Activated CD4-positive, alpha-beta T cell treated with anti-CD3 and anti-CD28 coated beads for 36 hours (primary cell): Measurements from ENCODE around the gene MTERF2. TPM values are rescaled to one million over a fixed set of nuclear protein-coding genes. Genes with fewer than 3 reads are reported as not detected.

Source experiments
- ATAC-seq: fragments of 200-7000 bp; cut with Tn5 transposase; one replicate; pipeline ENCODE4 v1.10.0; 2021; ENCODE audit warnings: mild to moderate bottlenecking, moderate library complexity
- CTCF ChIA-PET: fragments of 350-600 bp; sonication (Branson Sonifier 250); formaldehyde crosslinking; loops from one replicate; lab custom pipeline; 2021; ENCODE audit warnings: antibody characterized with exemption; lab: Charles Lee
- POLR2A ChIA-PET: fragments of 350-600 bp; sonication (Branson Sonifier 250); formaldehyde crosslinking; loops from one replicate; lab custom pipeline; 2021; ENCODE audit warnings: antibody characterized with exemption, inconsistent platforms; lab: Charles Lee
- DNase-seq: peaks from one replicate; pipeline ENCODE4 v3.0.0-alpha.2; 2020
- H3K27ac Mint-ChIP-seq: one replicate; pipeline ENCODE4 v1.8.0; 2021; ENCODE audit warnings: mixed read lengths
- H3K27me3 Mint-ChIP-seq: one replicate; pipeline ENCODE4 v1.8.0; 2021; ENCODE audit warnings: mixed read lengths
- H3K36me3 Mint-ChIP-seq: one replicate; pipeline ENCODE4 v1.8.0; 2021; ENCODE audit warnings: low read depth, mixed read lengths
- H3K4me1 Mint-ChIP-seq: one replicate; pipeline ENCODE4 v1.8.0; 2021; ENCODE audit warnings: mixed read lengths
- H3K4me3 Mint-ChIP-seq: one replicate; pipeline ENCODE4 v1.8.0; 2021; ENCODE audit warnings: mild to moderate bottlenecking, moderate library complexity, mixed read lengths
- H3K9me3 Mint-ChIP-seq: one replicate; pipeline ENCODE4 v1.8.0; 2021; ENCODE audit warnings: low read depth, mixed read lengths
- intact Hi-C, 2 experiments: fragments of 100-400 bp; cut with DNase I in 1 of 2; cut with micrococcal nuclease in 1 of 2; formaldehyde crosslinking; loops; one replicate each; pipeline versions ENCODE4 v1.14.2 to v1.15.1; 2022 to 2024; cut with DNase I, micrococcal nuclease
- total RNA-seq, 2 experiments: library from RNA; stranded (reverse); gene quantifications; one replicate each; pipeline ENCODE4 v1.2.3, GENCODE V29; 2021

Gene MTERF2
- total RNA-seq, 2 experiments from 2014 or later, result 5.0 to 5.8 TPM

DNA sequence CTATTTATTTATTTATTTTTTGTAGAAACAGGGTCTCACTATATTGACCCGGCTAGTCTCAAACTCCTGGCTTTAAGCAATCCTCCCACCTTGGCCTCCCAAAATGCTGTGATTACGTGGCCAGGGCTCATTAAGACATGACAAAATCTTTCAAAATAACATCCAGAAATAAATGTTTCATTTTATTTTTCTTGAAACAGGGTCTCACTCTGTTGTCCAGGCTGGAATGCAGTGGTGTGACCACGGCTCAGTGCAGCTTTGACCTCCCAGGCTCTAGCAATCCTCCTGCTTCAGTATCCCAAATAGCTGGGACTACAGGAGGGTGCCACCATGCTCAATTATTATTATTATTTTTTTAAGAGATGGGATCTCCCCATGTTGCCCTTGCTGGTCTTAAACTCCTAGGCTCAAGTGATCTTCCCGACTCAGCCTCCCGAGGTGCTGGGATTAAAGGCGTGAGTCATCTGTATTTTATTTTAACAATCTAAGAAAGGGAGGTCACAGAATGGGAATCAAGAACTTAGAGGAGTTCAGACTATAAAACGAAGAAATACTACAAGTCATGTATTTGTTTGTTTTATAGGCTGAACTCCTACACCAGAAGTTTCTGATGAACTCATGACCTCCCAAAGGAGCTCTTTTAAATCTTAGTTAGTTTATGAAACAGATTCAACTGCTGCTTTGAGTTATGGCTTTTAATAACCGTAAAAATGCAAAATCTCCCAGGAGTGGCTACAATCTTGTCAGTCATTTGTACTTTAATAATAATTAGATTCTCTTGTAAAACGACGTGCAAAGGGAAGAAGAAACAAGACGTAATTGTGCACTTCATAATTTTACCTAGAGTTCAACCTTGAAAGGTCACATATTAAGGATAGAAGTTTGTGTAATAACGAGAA is 33.3 kb downstream of the MTERF2 start:
- Mint-ChIP-seq H3K27me3 (no peaks in the 10 kb centered on the region), H3K9me3 (peaks cover 8% of the 10 kb centered on the region), H3K4me1 (peaks cover 18% of the 10 kb centered on the region), H3K27ac (no peak overlapping the region), H3K4me3 (no peak overlapping the region), H3K36me3 (peaks cover 3% of the 10 kb centered on the region)
- CTCF ChIA-PET, result interaction anchor here (0.6 to 0.9 kb wide), 3 partner anchors 23 to 378 kb away, joined by 3 read pairs; partner anchors contain the start of gene CRY1
- intact Hi-C loops, result loop anchor here in 1 of 2 experiments (2.0 to 10.0 kb wide), 3 partner anchors 367 to 1623 kb away; partner anchors contain the start of genes C12orf75 and PWP1
- ATAC-seq (no peak), DNase-seq (no peak)
- POLR2A ChIA-PET, result interaction anchor here (0.7 kb wide), 1 partner anchor 34 kb away, joined by 3 read pairs; no protein-coding TSS in a partner anchor

DNA sequence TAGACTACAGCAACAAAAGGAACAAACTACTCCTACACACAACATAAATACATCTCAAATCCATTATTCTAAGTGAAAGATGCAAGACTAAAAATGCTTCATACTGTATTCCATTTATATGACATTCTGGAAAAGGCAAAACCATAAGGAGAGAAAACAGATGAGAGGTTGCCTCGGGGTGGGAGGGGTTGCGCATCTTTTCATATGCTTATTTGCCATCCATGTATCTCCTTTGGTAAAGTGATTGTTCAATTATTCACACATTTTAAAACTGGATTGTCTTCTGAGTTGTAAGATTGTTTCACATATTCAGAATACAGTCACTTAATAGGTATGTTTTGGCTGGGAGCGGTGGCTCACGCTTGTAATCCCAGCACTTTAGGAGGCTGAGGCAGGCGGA is 36.4 kb downstream of the MTERF2 start:
- intact Hi-C loops, result loop anchor here in 1 of 2 experiments (10.0 kb wide), 1 partner anchor 734 kb away; the partner anchor contains the start of gene PWP1
- H3K36me3 Mint-ChIP-seq, result no peaks in the 10 kb centered on the region
- peaks cover 16% of the 10 kb centered on the region for H3K9me3 Mint-ChIP-seq
- ChIA-PET POLR2A (no interaction called here), CTCF (no interaction called here)
- H3K4me1 Mint-ChIP-seq, result peaks cover 6% of the 10 kb centered on the region
- H3K27ac Mint-ChIP-seq, result no peak overlapping the region
- ATAC-seq (no peak), DNase-seq (no peak)
- H3K4me3 Mint-ChIP-seq, result no peak overlapping the region
- H3K27me3 Mint-ChIP-seq, result no peaks in the 10 kb centered on the region

DNA sequence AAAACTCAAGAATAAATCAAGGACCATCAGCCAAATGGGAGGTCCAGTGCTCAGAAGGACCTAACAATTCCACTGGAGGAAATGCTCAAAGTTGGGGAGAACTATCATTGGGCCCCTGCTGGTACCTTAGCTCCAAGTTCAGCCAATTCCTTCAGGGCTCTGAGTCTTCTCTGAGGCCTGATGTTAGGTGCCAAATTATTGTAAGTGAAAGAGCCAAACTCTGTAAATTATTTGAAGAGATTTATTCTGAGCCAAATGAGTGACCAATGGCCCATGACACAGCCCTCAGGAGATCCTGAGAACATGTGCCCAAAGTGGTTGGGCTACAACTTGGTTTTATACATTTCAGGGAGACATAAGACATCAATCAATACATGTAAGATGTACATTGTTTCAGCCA is 39.5 kb downstream of the MTERF2 start:
- CTCF ChIA-PET, result interaction anchor here (1.2 kb wide), 1 partner anchor 589 kb away, joined by 3 read pairs; no protein-coding TSS in a partner anchor
- no peak for DNase-seq
- POLR2A ChIA-PET, result no interaction called here

DNA sequence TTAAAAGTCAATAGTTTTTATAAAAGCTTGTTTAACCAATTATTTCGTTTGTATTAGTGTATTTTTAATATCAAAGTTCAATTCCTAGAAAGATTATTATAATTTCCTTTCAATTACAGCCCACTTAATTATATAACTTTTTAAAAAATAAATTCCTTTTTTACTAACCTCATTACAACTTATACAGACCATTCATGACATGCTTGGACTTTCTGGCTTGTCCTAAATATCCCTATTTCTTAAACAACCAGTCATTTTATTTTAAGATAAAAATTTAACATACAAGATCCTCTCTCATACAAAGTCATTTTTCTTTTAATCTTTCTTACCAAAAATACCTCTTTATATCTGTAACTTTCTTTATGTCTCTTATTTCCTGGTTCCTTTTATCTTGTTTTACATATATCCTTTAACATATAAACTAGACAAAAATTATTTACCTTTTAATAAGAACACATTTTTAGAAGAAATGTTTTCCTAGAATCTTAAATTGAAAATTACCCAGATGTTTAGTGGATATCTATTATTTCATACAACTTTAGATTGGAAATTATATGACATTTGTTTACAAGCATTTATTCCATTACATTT is 41.6 kb downstream of the MTERF2 start:
- no peaks in the 10 kb centered on the region for H3K4me1 Mint-ChIP-seq
- H3K9me3 Mint-ChIP-seq, result peaks cover 16% of the 10 kb centered on the region
- ATAC-seq (no peak), DNase-seq (no peak)
- ChIA-PET POLR2A (no interaction called here), CTCF (no interaction called here)
- no peaks in the 10 kb centered on the region for H3K27me3 Mint-ChIP-seq
- intact Hi-C loops, result no loop called here
- H3K27ac Mint-ChIP-seq, result no peak overlapping the region
- H3K4me3 Mint-ChIP-seq, result no peak overlapping the region
- H3K36me3 Mint-ChIP-seq, result peaks cover 3% of the 10 kb centered on the region

More for the DNA sequence above, 39.5 kb downstream of the MTERF2 start:
- no peak for ATAC-seq
- H3K27me3 Mint-ChIP-seq, result no peaks in the 10 kb centered on the region
- no peaks in the 10 kb centered on the region for H3K4me1 Mint-ChIP-seq
- H3K4me3 Mint-ChIP-seq, result no peak overlapping the region
- intact Hi-C loops, result no loop called here
- H3K36me3 Mint-ChIP-seq, result peaks cover 3% of the 10 kb centered on the region
- H3K27ac Mint-ChIP-seq, result no peak overlapping the region
- peaks cover 16% of the 10 kb centered on the region for H3K9me3 Mint-ChIP-seq

DNA sequence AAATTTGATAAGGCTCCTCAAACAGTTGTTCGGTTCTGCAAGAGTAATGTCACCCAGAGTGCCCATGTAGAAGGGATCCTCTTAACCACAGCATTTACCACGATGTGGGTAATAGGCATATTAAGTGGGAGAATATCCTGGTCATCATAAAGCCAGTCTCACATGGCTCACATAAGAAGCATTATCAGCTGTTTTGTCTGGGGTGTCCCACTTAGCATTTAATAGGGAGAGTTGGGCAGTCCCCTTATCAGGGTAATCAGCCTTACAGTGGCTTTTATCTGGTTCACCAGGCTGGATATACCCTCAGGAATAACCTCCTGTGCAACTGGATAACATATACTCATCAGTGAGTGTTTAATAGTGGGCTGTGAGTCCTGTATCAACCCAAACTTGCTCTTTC is 44.2 kb downstream of the MTERF2 start:
- POLR2A ChIA-PET, result no interaction called here
- Mint-ChIP-seq H3K9me3 (peaks cover 3% of the 10 kb centered on the region), H3K27ac (no peak overlapping the region), H3K27me3 (no peaks in the 10 kb centered on the region), H3K4me3 (no peak overlapping the region), H3K4me1 (no peaks in the 10 kb centered on the region), H3K36me3 (peaks cover 3% of the 10 kb centered on the region)
- CTCF ChIA-PET, result no interaction called here
- intact Hi-C loops, result no loop called here
- no peak for DNase-seq
- ATAC-seq, result no peak

DNA sequence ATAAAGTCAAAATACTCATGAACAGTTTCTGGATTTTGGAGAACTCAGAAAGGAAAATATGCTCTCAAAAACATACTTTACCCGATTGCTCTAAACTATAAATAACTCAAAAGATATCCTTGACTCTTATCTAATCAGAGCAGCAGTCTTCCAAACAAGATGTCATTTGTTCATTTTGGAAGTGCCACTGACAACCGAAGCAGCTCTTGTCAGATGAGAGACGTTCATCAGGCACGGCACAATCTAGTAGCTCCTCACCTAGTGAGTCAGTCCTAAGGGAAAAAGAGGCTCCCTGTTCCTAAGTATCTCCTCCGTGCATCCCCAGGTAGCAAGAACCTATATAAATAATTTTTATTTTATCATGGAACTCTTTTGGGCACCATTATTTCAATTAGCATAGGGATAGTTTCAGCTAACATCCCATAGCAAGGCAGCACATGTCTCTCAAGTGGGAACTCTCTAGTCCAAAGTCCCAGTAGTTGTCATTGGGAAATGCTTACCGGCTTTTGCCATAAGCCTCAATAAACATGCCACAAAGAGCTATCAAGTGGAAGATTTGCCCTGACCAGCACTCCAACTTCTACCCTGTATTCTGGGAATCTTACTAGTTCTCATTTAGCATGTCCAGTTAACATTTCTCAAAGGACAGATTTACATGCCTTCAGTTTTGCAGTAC is 45.3 kb downstream of the MTERF2 start:
- no peak overlapping the region for H3K4me3 Mint-ChIP-seq
- no peaks in the 10 kb centered on the region for H3K27me3 Mint-ChIP-seq
- no peak overlapping the region for H3K27ac Mint-ChIP-seq
- CTCF ChIA-PET, result no interaction called here
- no peaks in the 10 kb centered on the region for H3K9me3 Mint-ChIP-seq
- intact Hi-C loops, result no loop called here
- no peaks in the 10 kb centered on the region for H3K4me1 Mint-ChIP-seq
- peaks cover 3% of the 10 kb centered on the region for H3K36me3 Mint-ChIP-seq
- POLR2A ChIA-PET, result no interaction called here
- no peak for DNase-seq
- no peak for ATAC-seq

DNA sequence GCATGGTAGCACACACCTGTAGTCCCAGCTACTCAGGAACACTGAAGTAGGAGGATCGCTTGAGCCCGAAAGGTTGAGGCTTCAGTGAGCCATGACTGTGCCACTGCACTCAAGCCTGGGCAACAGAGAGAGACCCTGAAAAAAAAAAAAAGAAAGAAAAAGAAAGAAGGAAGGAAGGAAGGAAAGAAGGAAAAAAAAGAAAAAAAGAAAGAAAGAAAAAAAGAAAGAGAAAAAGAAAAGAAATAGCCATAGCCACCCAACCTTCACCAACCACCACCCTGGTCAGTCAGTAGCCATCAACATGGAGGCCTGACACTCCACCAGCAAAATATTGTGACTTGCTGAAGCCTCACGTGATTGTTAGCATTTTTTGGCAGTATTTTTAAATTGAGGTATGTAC is 52.7 kb downstream of the MTERF2 start:
- Mint-ChIP-seq H3K27ac (no peak overlapping the region), H3K36me3 (no peaks in the 10 kb centered on the region), H3K9me3 (no peaks in the 10 kb centered on the region), H3K4me3 (no peak overlapping the region), H3K27me3 (peaks cover 6% of the 10 kb centered on the region), H3K4me1 (no peaks in the 10 kb centered on the region)
- DNase-seq (no peak), ATAC-seq (no peak)
- ChIA-PET POLR2A (no interaction called here), CTCF (no interaction called here)
- intact Hi-C loops, result no loop called here

Other genes with a start within 250 kb of the MTERF2 start
- gene RIC8B, start 212.5 kb downstream of the MTERF2 start, total RNA-seq, result 10 to 100 TPM; 10.7 to 11.3 TPM
- 10 to 100 TPM; 38.9 to 43.0 TPM for gene TMEM263, start 31.2 kb downstream of the MTERF2 start, total RNA-seq
- gene CRY1, start 106.4 kb upstream of the MTERF2 start, total RNA-seq, result 10 to 100 TPM; 14.8 to 17.7 TPM